ENCODE data around the gene PLVAP. TPM values are rescaled to one million over a fixed set of nuclear protein-coding genes. Genes with fewer than 3 reads are reported as not detected.

PLVAP gene
- total RNA-seq, 4 donors from 2014 or later, result 25.5 to 83.1 (median 26.6) TPM

- WGBS, result 79% methylated on average over 7 of the region's 7 CpGs
- no peak overlapping the region for H3K27ac ChIP-seq
Measured at GRCh38 chr19:17341845-17342244, 35.3 kb downstream of the PLVAP start.

DNA sequence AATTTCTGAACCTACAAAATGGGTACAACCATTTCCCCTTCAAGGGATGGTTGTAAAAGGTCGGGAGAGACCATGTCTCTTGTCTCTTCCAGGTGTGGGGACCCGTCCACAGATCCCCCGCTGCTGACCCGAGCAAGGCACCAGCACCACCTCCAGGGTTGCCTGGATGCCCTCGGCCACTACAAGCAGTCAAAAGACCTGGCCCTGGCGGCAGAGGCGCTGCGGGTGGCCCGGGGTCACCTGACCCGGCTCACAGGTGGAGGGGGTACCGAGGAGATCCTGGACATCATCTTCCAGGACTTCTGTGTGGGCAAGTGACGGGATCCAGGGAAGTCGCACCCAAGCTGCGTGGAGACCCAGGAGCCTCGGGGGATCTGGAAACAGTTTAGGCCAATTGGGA, 35.8 kb downstream of the PLVAP start:
- TF ChIP-seq POLR2AphosphoS5 (IDR thresholded peaks at IDR 0.05), result no peak
- no peak for TF ChIP-seq POLR2A (IDR thresholded peaks at IDR 0.05)
- no peak for TF ChIP-seq EP300 (IDR thresholded peaks at IDR 0.05)
- no peak for TF ChIP-seq CTCF (IDR thresholded peaks at IDR 0.05)
- WGBS, result 94% methylated on average over 7 of the region's 15 CpGs
- peaks cover 12% of the 10 kb centered on the region for H3K36me3 ChIP-seq
- no peak overlapping the region for H3K4me3 ChIP-seq
- H3K4me1 ChIP-seq, result peaks cover 27% of the 10 kb centered on the region
- H3K9me3 ChIP-seq, result no peaks in the 10 kb centered on the region
- H3K27ac ChIP-seq, result no peak overlapping the region
- DNase-seq (ENCODE audit: low spot score in 2 of 2), result no peak
- no peaks in the 10 kb centered on the region for H3K27me3 ChIP-seq

More at GRCh38 chr19:17341845-17342244, 35.3 kb downstream of the PLVAP start:
- Histone ChIP-seq H3K27me3 (no peaks in the 10 kb centered on the region), H3K36me3 (peaks cover 12% of the 10 kb centered on the region), H3K9me3 (no peaks in the 10 kb centered on the region), H3K4me3 (no peak overlapping the region), H3K4me1 (peaks cover 27% of the 10 kb centered on the region)
- no peak for DNase-seq (ENCODE audit: low spot score in 2 of 2)
- no peak for TF ChIP-seq CTCF (IDR thresholded peaks at IDR 0.05)
- TF ChIP-seq EP300 (IDR thresholded peaks at IDR 0.05), result no peak
- TF ChIP-seq POLR2A (IDR thresholded peaks at IDR 0.05), result no peak
- TF ChIP-seq POLR2AphosphoS5 (IDR thresholded peaks at IDR 0.05), result no peak

- Histone ChIP-seq H3K27me3 (no peaks in the 10 kb centered on the region), H3K9me3 (no peaks in the 10 kb centered on the region), H3K4me1 (peaks cover 27% of the 10 kb centered on the region), H3K27ac (no peak overlapping the region), H3K4me3 (no peak overlapping the region), H3K36me3 (peaks cover 12% of the 10 kb centered on the region)
- DNase-seq (ENCODE audit: low spot score in 2 of 2), result no peak
- 69% methylated on average over 16 of the region's 17 CpGs for WGBS
- TF ChIP-seq POLR2AphosphoS5 (IDR thresholded peaks at IDR 0.05) (no peak), CTCF (IDR thresholded peaks at IDR 0.05) (no peak), POLR2A (IDR thresholded peaks at IDR 0.05) (no peak), EP300 (IDR thresholded peaks at IDR 0.05) (no peak)
Measured at GRCh38 chr19:17340871-17341357, 36.2 kb downstream of the PLVAP start.

- peak in 1 of 2 donors; percentile 67 for DNase-seq (ENCODE audit: low spot score in 2 of 2)
- H3K27ac ChIP-seq, result no peak overlapping the region
- H3K9me3 ChIP-seq, result no peaks in the 10 kb centered on the region
- TF ChIP-seq EP300 (IDR thresholded peaks at IDR 0.05), result no peak
- TF ChIP-seq POLR2A (IDR thresholded peaks at IDR 0.05), result no peak
- TF ChIP-seq POLR2AphosphoS5 (IDR thresholded peaks at IDR 0.05), result no peak
- TF ChIP-seq CTCF (IDR thresholded peaks at IDR 0.05), result no peak
- no peak overlapping the region for H3K4me3 ChIP-seq
- peaks cover 32% of the 10 kb centered on the region for H3K4me1 ChIP-seq
- no peaks in the 10 kb centered on the region for H3K27me3 ChIP-seq
- 56% methylated on average over 21 of the region's 21 CpGs for WGBS
- H3K36me3 ChIP-seq, result peaks cover 12% of the 10 kb centered on the region
Measured at GRCh38 chr19:17340302-17340870, 36.8 kb downstream of the PLVAP start.

DNA sequence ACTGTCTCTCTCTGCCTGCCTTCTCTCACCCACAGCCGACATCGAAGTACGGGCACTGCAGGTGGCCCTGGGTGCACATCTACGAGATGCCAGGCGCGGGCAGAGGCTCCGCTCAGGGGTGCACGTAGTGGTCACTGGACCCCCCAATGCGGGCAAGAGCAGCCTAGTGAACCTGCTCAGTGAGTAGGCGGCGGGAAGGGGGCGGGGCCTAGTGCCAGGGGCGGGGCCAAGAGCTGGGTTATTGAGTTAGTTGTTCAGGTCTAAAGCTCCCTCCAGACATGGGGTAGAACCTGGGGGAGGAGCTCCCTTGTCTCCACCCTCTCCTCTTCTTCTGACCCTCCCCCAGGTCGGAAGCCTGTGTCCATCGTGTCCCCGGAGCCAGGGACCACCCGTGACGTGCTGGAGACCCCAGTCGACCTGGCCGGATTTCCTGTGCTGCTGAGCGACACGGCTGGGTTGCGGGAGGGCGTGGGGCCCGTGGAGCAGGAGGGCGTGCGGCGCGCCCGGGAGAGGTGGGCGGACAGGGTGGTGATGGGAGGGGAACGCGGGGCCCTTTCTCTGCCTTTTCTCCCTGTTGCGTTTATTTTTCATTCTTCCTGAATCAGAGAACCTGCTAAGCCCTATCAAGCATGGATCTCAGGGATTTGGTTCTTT, 37.9 kb downstream of the PLVAP start:
- H3K36me3 ChIP-seq, result peaks cover 12% of the 10 kb centered on the region
- H3K4me3 ChIP-seq, result no peak overlapping the region
- DNase-seq (ENCODE audit: low spot score in 2 of 2), result peak in 1 of 2 donors; percentile 74
- no peaks in the 10 kb centered on the region for H3K9me3 ChIP-seq
- peaks cover 39% of the 10 kb centered on the region for H3K4me1 ChIP-seq
- WGBS, result 85% methylated on average over 33 of the region's 34 CpGs
- no peak overlapping the region for H3K27ac ChIP-seq
- H3K27me3 ChIP-seq, result no peaks in the 10 kb centered on the region
- TF ChIP-seq POLR2AphosphoS5 (IDR thresholded peaks at IDR 0.05) (no peak), POLR2A (IDR thresholded peaks at IDR 0.05) (no peak), EP300 (IDR thresholded peaks at IDR 0.05) (no peak), CTCF (IDR thresholded peaks at IDR 0.05) (no peak)
